ENCODE measurements around the gene APOA4.

The APOA4 gene

GRCh38 chr11:116833816-116834534 lies 10.9 kb upstream of the APOA4 start:
- Histone ChIP-seq H3K4me3 (no peak overlapping the region), H3K27ac (no peak overlapping the region)

DNA sequence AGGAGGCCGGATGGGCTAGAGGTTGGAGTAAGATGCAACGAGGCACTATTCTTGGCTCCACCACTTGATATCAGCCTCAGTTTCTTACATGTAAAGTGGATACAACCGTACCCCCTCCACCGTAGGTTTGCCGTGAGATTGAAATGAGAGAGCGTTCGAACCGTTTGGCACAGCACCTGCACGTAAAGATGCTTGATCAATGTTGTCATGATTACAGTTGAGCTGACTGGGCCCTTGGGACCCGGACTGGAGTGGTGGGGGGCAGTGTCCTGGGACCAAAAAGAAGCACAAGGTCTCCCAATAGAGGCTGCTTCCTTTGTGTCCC lies 10.3 kb upstream of the APOA4 start:
- no peak overlapping the region for H3K27ac ChIP-seq
- H3K4me3 ChIP-seq: no peak overlapping the region

- Histone ChIP-seq H3K4me3 (no peak overlapping the region), H3K27ac (no peak overlapping the region)
These were observed 9.5 kb upstream of the APOA4 start for GRCh38 chr11:116832350-116833290.

DNA sequence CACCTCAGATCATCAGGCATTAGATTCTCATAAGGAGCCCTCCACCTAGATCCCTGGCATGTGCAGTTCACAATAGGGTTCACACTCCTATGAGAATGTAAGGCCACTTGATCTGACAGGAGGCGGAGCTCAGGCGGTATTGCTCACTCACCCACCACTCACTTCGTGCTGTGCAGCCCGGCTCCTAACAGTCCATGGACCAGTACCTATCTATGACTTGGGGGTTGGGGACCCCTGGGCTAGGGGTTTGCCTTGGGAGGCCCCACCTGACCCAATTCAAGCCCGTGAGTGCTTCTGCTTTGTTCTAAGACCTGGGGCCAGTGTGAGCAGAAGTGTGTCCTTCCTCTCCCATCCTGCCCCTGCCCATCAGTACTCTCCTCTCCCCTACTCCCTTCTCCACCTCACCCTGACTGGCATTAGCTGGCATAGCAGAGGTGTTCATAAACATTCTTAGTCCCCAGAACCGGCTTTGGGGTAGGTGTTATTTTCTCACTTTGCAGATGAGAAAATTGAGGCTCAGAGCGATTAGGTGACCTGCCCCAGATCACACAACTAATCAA lies 8.8 kb upstream of the APOA4 start:
- no peak overlapping the region for H3K4me3 ChIP-seq
- no peak overlapping the region for H3K27ac ChIP-seq

DNA sequence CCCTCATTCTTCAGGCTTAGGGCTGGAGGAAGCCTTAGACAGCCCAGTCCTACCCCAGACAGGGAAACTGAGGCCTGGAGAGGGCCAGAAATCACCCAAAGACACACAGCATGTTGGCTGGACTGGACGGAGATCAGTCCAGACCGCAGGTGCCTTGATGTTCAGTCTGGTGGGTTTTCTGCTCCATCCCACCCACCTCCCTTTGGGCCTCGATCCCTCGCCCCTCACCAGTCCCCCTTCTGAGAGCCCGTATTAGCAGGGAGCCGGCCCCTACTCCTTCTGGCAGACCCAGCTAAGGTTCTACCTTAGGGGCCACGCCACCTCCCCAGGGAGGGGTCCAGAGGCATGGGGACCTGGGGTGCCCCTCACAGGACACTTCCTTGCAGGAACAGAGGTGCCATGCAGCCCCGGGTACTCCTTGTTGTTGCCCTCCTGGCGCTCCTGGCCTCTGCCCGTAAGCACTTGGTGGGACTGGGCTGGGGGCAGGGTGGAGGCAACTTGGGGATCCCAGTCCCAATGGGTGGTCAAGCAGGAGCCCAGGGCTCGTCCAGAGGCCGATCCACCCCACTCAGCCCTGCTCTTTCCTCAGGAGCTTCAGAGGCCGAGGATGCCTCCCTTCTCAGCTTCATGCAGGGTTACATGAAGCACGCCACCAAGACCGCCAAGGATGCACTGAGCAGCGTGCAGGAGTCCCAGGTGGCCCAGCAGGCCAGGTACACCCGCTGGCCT lies 7.2 kb upstream of the APOA4 start:
- H3K27ac ChIP-seq: no peak overlapping the region
- no peak overlapping the region for H3K4me3 ChIP-seq

DNA sequence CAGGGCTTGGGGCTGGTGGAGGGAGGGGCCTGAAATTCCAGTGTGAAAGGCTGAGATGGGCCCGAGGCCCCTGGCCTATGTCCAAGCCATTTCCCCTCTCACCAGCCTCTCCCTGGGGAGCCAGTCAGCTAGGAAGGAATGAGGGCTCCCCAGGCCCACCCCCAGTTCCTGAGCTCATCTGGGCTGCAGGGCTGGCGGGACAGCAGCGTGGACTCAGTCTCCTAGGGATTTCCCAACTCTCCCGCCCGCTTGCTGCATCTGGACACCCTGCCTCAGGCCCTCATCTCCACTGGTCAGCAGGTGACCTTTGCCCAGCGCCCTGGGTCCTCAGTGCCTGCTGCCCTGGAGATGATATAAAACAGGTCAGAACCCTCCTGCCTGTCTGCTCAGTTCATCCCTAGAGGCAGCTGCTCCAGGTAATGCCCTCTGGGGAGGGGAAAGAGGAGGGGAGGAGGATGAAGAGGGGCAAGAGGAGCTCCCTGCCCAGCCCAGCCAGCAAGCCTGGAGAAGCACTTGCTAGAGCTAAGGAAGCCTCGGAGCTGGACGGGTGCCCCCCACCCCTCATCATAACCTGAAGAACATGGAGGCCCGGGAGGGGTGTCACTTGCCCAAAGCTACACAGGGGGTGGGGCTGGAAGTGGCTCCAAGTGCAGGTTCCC lies 6.5 kb upstream of the APOA4 start, which contains the start of gene APOC3:
TSS of gene APOC3 (plus strand) at position 383 of the 659 bp plus-strand sequence. CDS start 676 bp downstream, outside the sequence.
- H3K4me3 ChIP-seq: no peak within 1 kb of the TSS
- no peak within 1 kb of the TSS for H3K27ac ChIP-seq

GRCh38 chr11:116828632-116829524 lies 5.8 kb upstream of the APOA4 start:
- Histone ChIP-seq H3K4me3 (no peak overlapping the region), H3K27ac (no peak overlapping the region)

- Histone ChIP-seq H3K27ac (no peak overlapping the region), H3K4me3 (no peak overlapping the region)
These were observed 4.4 kb upstream of the APOA4 start for GRCh38 chr11:116827461-116827860.

DNA sequence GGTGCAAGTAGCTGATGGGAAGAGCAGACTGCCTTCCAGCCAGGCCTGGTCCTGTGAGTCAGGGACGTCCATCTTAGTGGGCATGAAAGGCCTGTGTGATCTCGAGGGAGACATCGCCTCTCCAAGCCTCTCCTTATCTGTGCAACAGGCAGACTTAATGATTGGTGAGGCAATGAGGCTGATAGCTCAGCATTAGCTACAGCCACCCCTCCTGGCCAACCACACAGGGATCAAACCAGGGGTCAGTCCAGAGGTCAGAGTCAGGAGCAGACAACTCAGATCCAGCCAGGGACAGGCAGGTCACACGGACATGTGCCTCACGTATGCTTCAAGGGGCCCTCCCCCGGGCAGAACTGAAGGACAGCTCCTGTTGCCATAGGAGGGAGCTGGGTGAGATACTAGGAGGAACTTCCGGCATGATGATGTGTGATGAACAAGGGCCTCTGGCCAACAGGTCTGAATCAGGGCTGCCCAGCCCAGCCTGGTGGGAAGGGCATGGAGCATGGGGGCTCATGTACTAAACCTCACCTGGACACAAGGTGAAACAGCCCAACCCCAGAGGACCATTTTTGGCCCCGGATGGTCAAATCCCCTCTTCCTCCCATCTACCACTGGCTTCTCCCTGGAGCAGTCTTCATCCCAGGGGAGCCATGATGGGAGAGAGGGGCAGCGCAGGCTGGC lies 3.8 kb upstream of the APOA4 start:
- H3K27ac ChIP-seq: no peak overlapping the region
- H3K4me3 ChIP-seq: no peak overlapping the region

- H3K4me3 ChIP-seq: no peak overlapping the region
These were observed 3.0 kb upstream of the APOA4 start for GRCh38 chr11:116825854-116826750.

DNA sequence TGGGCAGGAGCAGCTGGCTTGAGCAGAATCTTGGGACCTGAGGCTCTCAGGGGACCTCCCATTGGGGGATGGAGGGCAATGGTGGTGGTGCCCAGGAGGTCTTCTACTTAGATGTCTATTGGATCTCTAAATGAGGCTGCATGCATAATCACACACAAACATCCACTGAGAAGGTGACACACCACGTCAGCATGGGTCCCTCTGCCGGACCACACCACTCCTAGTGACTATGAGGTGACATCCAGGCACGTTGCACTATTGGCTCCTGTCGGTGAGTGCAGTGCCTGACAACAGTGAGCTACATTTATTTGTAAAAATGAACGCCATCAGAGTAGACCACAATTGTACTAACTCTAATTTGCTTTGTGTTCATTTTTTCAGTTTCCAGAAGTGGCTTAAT lies 2.3 kb upstream of the APOA4 start:
- no peak overlapping the region for H3K27ac ChIP-seq
- no peak overlapping the region for H3K4me3 ChIP-seq

More at GRCh38 chr11:116825854-116826750, 3.0 kb upstream of the APOA4 start:
- no peak overlapping the region for H3K27ac ChIP-seq

DNA sequence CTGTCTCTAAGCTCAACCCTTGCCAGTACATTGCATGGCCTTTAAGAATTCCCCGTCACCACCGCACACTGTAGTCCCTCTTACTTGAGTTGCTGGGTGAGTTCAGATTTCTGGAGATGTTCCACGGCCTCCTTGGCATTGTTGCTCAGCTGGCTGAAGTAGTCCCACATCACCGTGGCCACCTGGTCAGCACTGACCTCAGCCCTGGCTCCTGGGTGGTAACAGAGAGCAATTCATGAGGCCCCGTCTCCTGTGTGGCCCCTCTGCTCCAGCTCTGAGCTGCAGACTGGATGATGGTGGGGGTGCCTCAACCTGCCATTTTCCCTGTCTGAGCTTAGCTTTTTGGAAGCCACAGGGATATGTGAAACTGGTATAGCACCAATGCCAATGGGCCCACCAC lies 529 bp downstream of the APOA4 start:
- H3K4me3 ChIP-seq: no peak overlapping the region
- no peak overlapping the region for H3K27ac ChIP-seq

GRCh38 chr11:116821050-116821918 lies 1.8 kb downstream of the APOA4 start:
- H3K27ac ChIP-seq: no peak overlapping the region
- no peak overlapping the region for H3K4me3 ChIP-seq

DNA sequence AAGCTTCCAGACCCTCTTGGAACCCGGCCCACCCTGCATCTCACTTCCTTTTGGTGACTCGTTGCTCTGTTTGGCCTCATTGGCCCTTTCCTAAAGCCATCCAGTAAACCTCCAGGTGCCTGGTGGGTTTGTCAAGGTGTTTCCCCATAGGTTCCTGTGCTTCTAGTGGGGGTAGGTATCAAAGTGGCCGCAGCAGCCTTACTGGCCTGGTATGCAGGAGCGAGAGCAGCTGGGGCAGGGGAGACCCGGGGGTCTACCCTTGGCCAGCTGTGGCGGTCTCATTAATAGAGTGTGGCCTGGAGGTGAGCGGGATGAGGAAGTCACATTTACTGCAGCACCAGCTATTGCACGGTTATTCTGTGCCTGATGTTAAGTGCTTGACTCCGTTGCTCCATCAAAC lies 4.1 kb downstream of the APOA4 start:
- H3K27ac ChIP-seq: no peak overlapping the region
- no peak overlapping the region for H3K4me3 ChIP-seq

- Histone ChIP-seq H3K4me3 (no peak overlapping the region), H3K27ac (no peak overlapping the region)
These were observed 8.6 kb downstream of the APOA4 start for GRCh38 chr11:116814502-116814901.

Data from skin epidermis (tissue), 12 donors.